ENCODE measurements around the gene TTC4. TPM values are rescaled to one million over a fixed set of nuclear protein-coding genes. Genes with fewer than 3 reads are reported as not detected.

TTC4 gene
- total RNA-seq, 1 donor from 2014 or later, result 20.6 TPM

DNA sequence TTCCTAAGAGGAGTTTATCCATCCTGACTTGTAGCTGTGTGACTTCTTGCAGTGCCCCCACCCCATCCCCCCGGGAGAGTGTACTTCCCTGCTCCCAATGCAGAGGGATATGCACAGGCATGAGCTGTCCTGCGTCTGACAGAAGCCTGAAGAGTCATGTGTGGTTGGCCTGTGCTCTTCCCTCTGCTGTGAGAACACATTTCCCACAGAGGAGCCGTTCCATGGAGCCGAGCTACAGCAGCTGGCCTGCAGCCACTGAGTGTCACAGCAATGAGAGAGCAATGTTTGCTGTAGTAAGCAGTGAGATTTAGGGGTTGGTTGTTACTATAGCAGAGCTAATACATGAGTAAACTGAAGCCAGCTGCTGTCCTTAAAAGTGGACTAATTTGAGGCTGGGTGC is 26.6 kb downstream of the TTC4 start:
- no peak overlapping the region for H3K4me3 ChIP-seq
- peaks cover 50 to 64% of the 10 kb centered on the region in 2 donors for H3K36me3 ChIP-seq
- no peak for DNase-seq (ENCODE audit: low spot score in 2 of 2)
- no peak overlapping the region for H3K27ac ChIP-seq
- no peaks in the 10 kb centered on the region for H3K27me3 ChIP-seq
- TF ChIP-seq, protein P1, sequence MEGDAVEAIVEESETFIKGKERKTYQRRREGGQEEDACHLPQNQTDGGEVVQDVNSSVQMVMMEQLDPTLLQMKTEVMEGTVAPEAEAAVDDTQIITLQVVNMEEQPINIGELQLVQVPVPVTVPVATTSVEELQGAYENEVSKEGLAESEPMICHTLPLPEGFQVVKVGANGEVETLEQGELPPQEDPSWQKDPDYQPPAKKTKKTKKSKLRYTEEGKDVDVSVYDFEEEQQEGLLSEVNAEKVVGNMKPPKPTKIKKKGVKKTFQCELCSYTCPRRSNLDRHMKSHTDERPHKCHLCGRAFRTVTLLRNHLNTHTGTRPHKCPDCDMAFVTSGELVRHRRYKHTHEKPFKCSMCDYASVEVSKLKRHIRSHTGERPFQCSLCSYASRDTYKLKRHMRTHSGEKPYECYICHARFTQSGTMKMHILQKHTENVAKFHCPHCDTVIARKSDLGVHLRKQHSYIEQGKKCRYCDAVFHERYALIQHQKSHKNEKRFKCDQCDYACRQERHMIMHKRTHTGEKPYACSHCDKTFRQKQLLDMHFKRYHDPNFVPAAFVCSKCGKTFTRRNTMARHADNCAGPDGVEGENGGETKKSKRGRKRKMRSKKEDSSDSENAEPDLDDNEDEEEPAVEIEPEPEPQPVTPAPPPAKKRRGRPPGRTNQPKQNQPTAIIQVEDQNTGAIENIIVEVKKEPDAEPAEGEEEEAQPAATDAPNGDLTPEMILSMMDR (IDR thresholded peaks at IDR 0.05), result no peak
- no peaks in the 10 kb centered on the region for H3K4me1 ChIP-seq
- H3K9me3 ChIP-seq, result no peaks in the 10 kb centered on the region
- intact Hi-C loops (cut with DNase I), result no loop called here

DNA sequence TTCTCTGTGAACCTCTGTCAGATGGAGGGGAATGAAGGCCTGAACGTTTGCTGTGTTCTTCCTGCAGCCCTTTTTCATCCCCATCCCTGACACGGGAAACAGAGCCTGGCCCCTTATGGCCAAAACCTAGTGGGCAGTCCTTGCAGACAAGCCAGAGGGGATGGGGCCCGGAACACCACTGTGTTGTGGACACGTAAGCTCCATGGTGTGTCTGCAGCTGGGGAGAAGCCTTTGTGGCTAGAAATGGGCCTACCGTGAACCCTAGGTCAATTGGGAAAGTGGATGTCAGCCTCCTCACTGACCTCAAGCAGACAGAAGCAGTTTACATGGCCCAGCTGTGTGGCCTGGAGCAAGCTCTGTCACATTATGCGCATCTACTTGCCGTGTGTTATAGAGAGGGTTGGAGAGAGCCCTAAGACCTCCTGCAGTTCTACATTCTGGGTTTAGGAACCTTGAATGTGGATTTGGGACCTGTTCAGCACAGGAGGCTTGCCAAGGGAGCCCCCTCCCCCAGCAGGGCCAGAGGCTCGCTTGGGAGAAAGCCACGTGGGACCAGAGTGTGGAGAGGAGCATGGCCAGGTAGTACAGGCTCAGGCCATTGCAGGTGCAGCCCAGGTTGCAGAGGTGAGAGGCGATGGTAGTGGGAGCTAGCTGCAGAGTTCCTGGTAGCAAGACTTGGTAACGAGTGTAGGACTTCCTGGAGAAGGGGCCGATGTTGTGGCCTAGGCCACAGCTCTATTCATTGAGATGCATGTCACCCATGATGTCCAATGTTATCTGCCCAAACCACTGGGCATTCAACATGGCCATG is 28.0 kb downstream of the TTC4 start:
- Histone ChIP-seq H3K27me3 (no peaks in the 10 kb centered on the region), H3K36me3 (peaks cover 42 to 51% of the 10 kb centered on the region in 2 donors), H3K4me1 (no peaks in the 10 kb centered on the region), H3K9me3 (no peaks in the 10 kb centered on the region), H3K27ac (no peak overlapping the region), H3K4me3 (no peak overlapping the region)
- TF ChIP-seq, protein P1 (IDR thresholded peaks at IDR 0.05), result no peak
- intact Hi-C loops (cut with DNase I), result no loop called here
- DNase-seq (ENCODE audit: low spot score in 2 of 2), result peak in 1 of 2 donors; percentile 46

DNA sequence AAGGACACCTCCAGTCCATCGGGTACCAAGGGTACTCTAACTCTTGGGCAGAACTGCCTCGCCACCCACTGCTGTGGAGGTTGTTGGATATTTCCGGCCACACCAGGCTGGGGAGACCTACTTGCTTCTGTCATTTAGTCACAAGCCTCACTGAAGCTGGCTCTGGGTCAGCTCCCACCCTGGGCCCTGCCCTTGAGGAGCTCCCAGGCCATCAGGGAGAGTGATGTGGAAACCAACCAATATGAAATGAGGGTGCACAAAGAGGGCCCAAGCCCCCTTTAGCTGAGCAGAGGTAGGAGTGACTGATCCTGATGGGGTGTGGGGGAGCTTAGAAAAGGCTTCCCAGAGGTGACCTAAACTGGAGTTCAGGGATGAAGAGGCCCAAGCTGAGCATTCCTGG is 29.0 kb downstream of the TTC4 start:
- no peaks in the 10 kb centered on the region for H3K27me3 ChIP-seq
- H3K36me3 ChIP-seq, result peaks cover 32 to 42% of the 10 kb centered on the region in 2 donors
- H3K27ac ChIP-seq, result no peak overlapping the region
- no peak overlapping the region for H3K4me3 ChIP-seq
- no peaks in the 10 kb centered on the region for H3K9me3 ChIP-seq
- H3K4me1 ChIP-seq, result no peaks in the 10 kb centered on the region
- DNase-seq (ENCODE audit: low spot score in 2 of 2), result peak in 1 of 2 donors; percentile 57
- TF ChIP-seq, protein P1 (IDR thresholded peaks at IDR 0.05), result no peak
- intact Hi-C loops (cut with DNase I), result no loop called here

DNA sequence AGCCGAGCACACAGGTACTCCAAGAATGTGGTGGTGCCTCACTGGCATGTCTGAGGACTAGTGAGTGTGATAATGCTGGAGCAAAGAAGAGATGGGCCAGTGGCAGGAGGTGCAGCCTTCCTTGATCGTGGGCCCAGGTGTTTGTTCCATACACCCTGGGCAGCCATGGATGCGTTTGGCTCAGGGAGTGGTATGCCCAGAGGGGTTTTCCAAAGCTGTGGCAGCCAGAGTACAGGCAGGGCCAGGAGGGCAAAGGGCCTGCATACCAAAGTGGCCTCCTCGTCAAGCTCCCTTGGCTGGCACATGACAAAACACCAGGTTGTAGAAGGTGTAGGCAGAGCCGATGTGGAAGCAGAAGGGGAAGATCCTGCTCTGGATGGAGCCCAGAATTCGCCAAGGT is 29.6 kb downstream of the TTC4 start:
- peaks cover 29 to 36% of the 10 kb centered on the region in 2 donors for H3K36me3 ChIP-seq
- TF ChIP-seq, protein P1 (IDR thresholded peaks at IDR 0.05), result no peak
- DNase-seq (ENCODE audit: low spot score in 2 of 2), result peak in 1 of 2 donors; percentile 55
- H3K27me3 ChIP-seq, result no peaks in the 10 kb centered on the region
- no peaks in the 10 kb centered on the region for H3K9me3 ChIP-seq
- H3K4me3 ChIP-seq, result no peak overlapping the region
- H3K27ac ChIP-seq, result no peak overlapping the region
- H3K4me1 ChIP-seq, result no peaks in the 10 kb centered on the region
- intact Hi-C loops (cut with DNase I), result no loop called here

DNA sequence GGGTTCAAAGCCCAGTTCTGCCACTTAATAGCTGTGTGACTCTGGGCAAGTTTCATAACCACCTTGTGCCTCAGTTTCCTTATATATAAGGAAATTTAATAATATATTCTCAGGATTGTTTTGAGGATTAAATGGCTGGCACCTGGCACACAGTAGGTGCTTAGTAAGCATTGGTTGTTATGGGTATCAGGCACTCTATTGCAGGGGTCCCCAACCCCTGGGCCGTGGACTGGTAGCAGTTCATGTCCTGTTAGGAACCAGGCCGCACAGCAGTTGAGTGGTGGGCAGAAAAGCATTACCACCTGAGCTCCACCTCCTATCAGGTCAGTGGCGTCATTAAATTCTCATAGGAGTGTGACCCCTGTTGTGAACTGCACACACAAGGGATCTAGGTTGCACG is 30.2 kb downstream of the TTC4 start:
- TF ChIP-seq, protein P1 (IDR thresholded peaks at IDR 0.05), result no peak
- Histone ChIP-seq H3K4me1 (no peaks in the 10 kb centered on the region), H3K4me3 (no peak overlapping the region), H3K27me3 (no peaks in the 10 kb centered on the region), H3K9me3 (no peaks in the 10 kb centered on the region), H3K27ac (no peak overlapping the region), H3K36me3 (peaks cover 25 to 30% of the 10 kb centered on the region in 2 donors)
- DNase-seq (ENCODE audit: low spot score in 2 of 2), result peak in 1 of 2 donors; percentile 45
- intact Hi-C loops (cut with DNase I), result no loop called here

All from ascending aorta (tissue), 2 donors.